ENCODE results near the gene PRC1.
"Not testable (repeated sequence)": the region's sequence is repeated elsewhere in the genome, so short reads cannot be mapped to it uniquely, and the experiment has no call there.

Gene PRC1

GRCh38 chr15:90934949-90935751 lies 59.2 kb downstream of the PRC1 start, which contains the start of gene UNC45A:
Gene UNC45A (plus strand): TSS chr15:90935285. CDS start chr15:90935325, 40 bp downstream.
- DNase-seq (ENCODE audit: low read depth in 2 of 3, low spot score in 2 of 3), result peak; percentile 88 to 94 (median 91)

- peak; percentile 63 to 74 (median 73) for DNase-seq (ENCODE audit: low read depth in 2 of 3, low spot score in 2 of 3)
Measured at GRCh38 chr15:90934256-90934948, 59.9 kb downstream of the PRC1 start.

GRCh38 chr15:90933301-90933700 lies 61.0 kb downstream of the PRC1 start:
- no peak for DNase-seq (ENCODE audit: low read depth in 2 of 3, low spot score in 2 of 3)

- no peak for DNase-seq (ENCODE audit: low read depth in 2 of 3, low spot score in 2 of 3)
Measured at GRCh38 chr15:90932660-90932991, 61.7 kb downstream of the PRC1 start.

GRCh38 chr15:90931828-90932659 lies 62.3 kb downstream of the PRC1 start, which contains the start of gene HDDC3:
Gene HDDC3 (minus strand): TSS chr15:90932549. CDS start chr15:90932540, 9 bp downstream.
- DNase-seq (ENCODE audit: low read depth in 2 of 3, low spot score in 2 of 3), result peak; percentile 73 to 95 (median 90)

- no peak for DNase-seq (ENCODE audit: low read depth in 2 of 3, low spot score in 2 of 3)
Measured at GRCh38 chr15:90931575-90931827, 62.8 kb downstream of the PRC1 start.

- DNase-seq (ENCODE audit: low read depth in 2 of 3, low spot score in 2 of 3), result no peak
Measured at GRCh38 chr15:90930861-90931574, 63.3 kb downstream of the PRC1 start.

GRCh38 chr15:90929246-90930019 lies 64.9 kb downstream of the PRC1 start:
- no peak for DNase-seq (ENCODE audit: low read depth in 2 of 3, low spot score in 2 of 3)

GRCh38 chr15:90928106-90928505 lies 66.2 kb downstream of the PRC1 start:
- not testable (repeated sequence) for DNase-seq (ENCODE audit: low read depth in 2 of 3, low spot score in 2 of 3)

GRCh38 chr15:90926766-90927165 lies 67.6 kb downstream of the PRC1 start:
- not testable (repeated sequence) for DNase-seq (ENCODE audit: low read depth in 2 of 3, low spot score in 2 of 3)

- DNase-seq (ENCODE audit: low read depth in 2 of 3, low spot score in 2 of 3), result no peak
Measured at GRCh38 chr15:90924375-90924774, 70.0 kb downstream of the PRC1 start.

GRCh38 chr15:90922712-90923322 lies 71.5 kb downstream of the PRC1 start:
- not testable (repeated sequence) for DNase-seq (ENCODE audit: low read depth in 2 of 3, low spot score in 2 of 3)

GRCh38 chr15:90921887-90922286 lies 72.4 kb downstream of the PRC1 start:
- no peak for DNase-seq (ENCODE audit: low read depth in 2 of 3, low spot score in 2 of 3)

GRCh38 chr15:90918835-90919234 lies 75.5 kb downstream of the PRC1 start:
- DNase-seq (ENCODE audit: low read depth in 2 of 3, low spot score in 2 of 3), result no peak

GRCh38 chr15:90918034-90918788 lies 76.1 kb downstream of the PRC1 start:
- DNase-seq (ENCODE audit: low read depth in 2 of 3, low spot score in 2 of 3), result no peak

GRCh38 chr15:90917569-90917968 lies 76.8 kb downstream of the PRC1 start:
- DNase-seq (ENCODE audit: low read depth in 2 of 3, low spot score in 2 of 3), result no peak

- DNase-seq (ENCODE audit: low read depth in 2 of 3, low spot score in 2 of 3), result no peak
Measured at GRCh38 chr15:90916461-90916860, 77.9 kb downstream of the PRC1 start.

All from activated CD8-positive, alpha-beta memory T cell treated with anti-CD3 and anti-CD28 coated beads for 48 hours (primary cell).